ENCODE results near the gene MARS1.

GRCh38 chr12:57454213-57454565, 33.7 kb upstream of the MARS1 start:
- no peak for TF ChIP-seq ZNF791 (tag by site-specific recombination; IDR thresholded peaks at IDR 0.05)
- no peak for TF ChIP-seq ZNF518A (tag by site-specific recombination; conservative IDR thresholded peaks at IDR 0.05; ENCODE audit: low read depth)
- TF ChIP-seq CTCF (tag by site-specific recombination; IDR thresholded peaks at IDR 0.05) = no peak
- no peak for TF ChIP-seq ZNF513 (tag by site-specific recombination; IDR thresholded peaks at IDR 0.05)
- no peak for TF ChIP-seq ZBTB49 (tag by site-specific recombination; IDR thresholded peaks at IDR 0.05; ENCODE audit: low read depth)
- no peak for TF ChIP-seq ZFHX2 (tag by site-specific recombination; conservative IDR thresholded peaks at IDR 0.05)
- TF ChIP-seq KLF10 (tag by site-specific recombination; IDR thresholded peaks at IDR 0.05) = no peak
- TF ChIP-seq TCF7L2 (IDR thresholded peaks at IDR 0.05; ENCODE audit: borderline replicate concordance, low read depth, low read length) = no peak
- no peak for TF ChIP-seq ELK4 (IDR thresholded peaks at IDR 0.05; ENCODE audit: borderline replicate concordance, low read depth, low read length)
- TF ChIP-seq YY1 (tag by site-specific recombination; IDR thresholded peaks at IDR 0.05) = no peak
- TF ChIP-seq ZNF521 (tag by site-specific recombination; IDR thresholded peaks at IDR 0.05) = no peak
- no peak for TF ChIP-seq REST (tag by site-specific recombination; IDR thresholded peaks at IDR 0.05)
- no peak for TF ChIP-seq PRDM1 (tag by site-specific recombination; IDR thresholded peaks at IDR 0.05)
